Measurements from ENCODE around the gene MITD1. TPM values are rescaled to one million over a fixed set of nuclear protein-coding genes. Genes with fewer than 3 reads are reported as not detected.

Gene MITD1
- polyA plus RNA-seq, 1 donor from 2014 or later: 87.7 TPM

DNA sequence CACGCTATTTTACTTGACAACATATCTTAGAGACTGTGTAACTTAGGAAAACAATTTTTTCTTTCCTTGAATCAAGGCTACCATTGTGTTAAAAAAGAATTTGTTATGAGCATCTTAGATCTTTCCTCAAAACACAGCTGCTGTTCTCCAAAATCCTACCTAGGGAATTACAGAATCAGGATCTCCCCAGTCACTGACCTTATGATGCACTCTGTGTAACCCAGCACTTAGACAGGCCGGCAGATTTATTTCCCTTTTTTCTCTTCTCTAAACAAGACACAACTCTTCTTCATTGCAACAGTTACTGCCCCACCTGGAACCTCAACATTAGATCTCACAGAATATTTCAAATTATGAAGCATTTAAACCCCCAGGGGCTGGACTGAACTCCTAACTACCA, 52.9 kb downstream of the MITD1 start:
- H3K27ac ChIP-seq (ENCODE audit: low read length): no peak overlapping the region
- no peaks in the 10 kb centered on the region for H3K9me2 ChIP-seq (ENCODE audit: insufficient read depth, low read length)
- H4K20me1 ChIP-seq (ENCODE audit: insufficient read depth): no peaks in the 10 kb centered on the region
- H3K9ac ChIP-seq (ENCODE audit: low read length): no peak overlapping the region
- no peaks in the 10 kb centered on the region for H3K27me3 ChIP-seq (ENCODE audit: insufficient read depth, low read depth, low read length)
- H3K79me2 ChIP-seq (replicated peaks; ENCODE audit: insufficient read depth, low read length): no peaks in the 10 kb centered on the region
- no peak overlapping the region for H3K4me2 ChIP-seq (ENCODE audit: low read length)
- H3K4me3 ChIP-seq (ENCODE audit: low read length): no peak overlapping the region
- no peaks in the 10 kb centered on the region for H3K36me3 ChIP-seq (ENCODE audit: insufficient read depth, low read length)
- no peak overlapping the region for H2AFZ ChIP-seq (ENCODE audit: low read depth, low read length)
- H3F3A ChIP-seq (ENCODE audit: insufficient read depth, low read length, poor library complexity, severe bottlenecking): no peaks in the 10 kb centered on the region
- H3K9me3 ChIP-seq (ENCODE audit: low read length): peaks cover 2% of the 10 kb centered on the region
- no peak for TF ChIP-seq EP300 (conservative IDR thresholded peaks at IDR 0.05; ENCODE audit: poor library complexity, severe bottlenecking)
- TF ChIP-seq POLR2AphosphoS5 (IDR thresholded peaks at IDR 0.05): no peak
- no peak for TF ChIP-seq EZH2 (IDR thresholded peaks at IDR 0.05; ENCODE audit: borderline replicate concordance, insufficient read depth, low read length, poor library complexity, severe bottlenecking)
- no peak for TF ChIP-seq RAD21 (conservative IDR thresholded peaks at IDR 0.05)
- TF ChIP-seq MXI1 (conservative IDR thresholded peaks at IDR 0.05; ENCODE audit: poor library complexity, severe bottlenecking): no peak
- TF ChIP-seq, protein P1, sequence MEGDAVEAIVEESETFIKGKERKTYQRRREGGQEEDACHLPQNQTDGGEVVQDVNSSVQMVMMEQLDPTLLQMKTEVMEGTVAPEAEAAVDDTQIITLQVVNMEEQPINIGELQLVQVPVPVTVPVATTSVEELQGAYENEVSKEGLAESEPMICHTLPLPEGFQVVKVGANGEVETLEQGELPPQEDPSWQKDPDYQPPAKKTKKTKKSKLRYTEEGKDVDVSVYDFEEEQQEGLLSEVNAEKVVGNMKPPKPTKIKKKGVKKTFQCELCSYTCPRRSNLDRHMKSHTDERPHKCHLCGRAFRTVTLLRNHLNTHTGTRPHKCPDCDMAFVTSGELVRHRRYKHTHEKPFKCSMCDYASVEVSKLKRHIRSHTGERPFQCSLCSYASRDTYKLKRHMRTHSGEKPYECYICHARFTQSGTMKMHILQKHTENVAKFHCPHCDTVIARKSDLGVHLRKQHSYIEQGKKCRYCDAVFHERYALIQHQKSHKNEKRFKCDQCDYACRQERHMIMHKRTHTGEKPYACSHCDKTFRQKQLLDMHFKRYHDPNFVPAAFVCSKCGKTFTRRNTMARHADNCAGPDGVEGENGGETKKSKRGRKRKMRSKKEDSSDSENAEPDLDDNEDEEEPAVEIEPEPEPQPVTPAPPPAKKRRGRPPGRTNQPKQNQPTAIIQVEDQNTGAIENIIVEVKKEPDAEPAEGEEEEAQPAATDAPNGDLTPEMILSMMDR (IDR thresholded peaks at IDR 0.05; ENCODE audit: poor library complexity, severe bottlenecking): no peak
- no peak for TF ChIP-seq SMC3 (conservative IDR thresholded peaks at IDR 0.05; ENCODE audit: poor library complexity)
- TF ChIP-seq TAF1 (IDR thresholded peaks at IDR 0.05; ENCODE audit: low read depth): no peak
- TF ChIP-seq, protein P2, sequence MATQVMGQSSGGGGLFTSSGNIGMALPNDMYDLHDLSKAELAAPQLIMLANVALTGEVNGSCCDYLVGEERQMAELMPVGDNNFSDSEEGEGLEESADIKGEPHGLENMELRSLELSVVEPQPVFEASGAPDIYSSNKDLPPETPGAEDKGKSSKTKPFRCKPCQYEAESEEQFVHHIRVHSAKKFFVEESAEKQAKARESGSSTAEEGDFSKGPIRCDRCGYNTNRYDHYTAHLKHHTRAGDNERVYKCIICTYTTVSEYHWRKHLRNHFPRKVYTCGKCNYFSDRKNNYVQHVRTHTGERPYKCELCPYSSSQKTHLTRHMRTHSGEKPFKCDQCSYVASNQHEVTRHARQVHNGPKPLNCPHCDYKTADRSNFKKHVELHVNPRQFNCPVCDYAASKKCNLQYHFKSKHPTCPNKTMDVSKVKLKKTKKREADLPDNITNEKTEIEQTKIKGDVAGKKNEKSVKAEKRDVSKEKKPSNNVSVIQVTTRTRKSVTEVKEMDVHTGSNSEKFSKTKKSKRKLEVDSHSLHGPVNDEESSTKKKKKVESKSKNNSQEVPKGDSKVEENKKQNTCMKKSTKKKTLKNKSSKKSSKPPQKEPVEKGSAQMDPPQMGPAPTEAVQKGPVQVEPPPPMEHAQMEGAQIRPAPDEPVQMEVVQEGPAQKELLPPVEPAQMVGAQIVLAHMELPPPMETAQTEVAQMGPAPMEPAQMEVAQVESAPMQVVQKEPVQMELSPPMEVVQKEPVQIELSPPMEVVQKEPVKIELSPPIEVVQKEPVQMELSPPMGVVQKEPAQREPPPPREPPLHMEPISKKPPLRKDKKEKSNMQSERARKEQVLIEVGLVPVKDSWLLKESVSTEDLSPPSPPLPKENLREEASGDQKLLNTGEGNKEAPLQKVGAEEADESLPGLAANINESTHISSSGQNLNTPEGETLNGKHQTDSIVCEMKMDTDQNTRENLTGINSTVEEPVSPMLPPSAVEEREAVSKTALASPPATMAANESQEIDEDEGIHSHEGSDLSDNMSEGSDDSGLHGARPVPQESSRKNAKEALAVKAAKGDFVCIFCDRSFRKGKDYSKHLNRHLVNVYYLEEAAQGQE (IDR thresholded peaks at IDR 0.05; ENCODE audit: borderline replicate concordance): no peak

Small RNA genes within 50 kb of the gene (small RNA-seq; reads per million reads assigned to genes)
- 0 reads per million in 3 experiments for gene AC092587.1

Other genes with a start within 250 kb of the MITD1 start
- gene CRACDL, start 244.8 kb downstream of the MITD1 start, polyA plus RNA-seq: 0.85 and 1.6 TPM in 2 replicates
- 8.8 and 12.8 TPM in 2 replicates for gene C2orf15, start 39.4 kb downstream of the MITD1 start, polyA plus RNA-seq
- 8.0 and 12.5 TPM in 2 replicates for gene TSGA10, start 26.1 kb downstream of the MITD1 start, polyA plus RNA-seq
- 2.8 and 6.1 TPM in 2 replicates for gene LIPT1, start 26.1 kb downstream of the MITD1 start, polyA plus RNA-seq
- 43.1 and 49.0 TPM in 2 replicates for gene MRPL30, start 126 bp upstream of the MITD1 start, polyA plus RNA-seq
- not detected in 2 replicates for gene LYG2, start 74.6 kb upstream of the MITD1 start, polyA plus RNA-seq
- 2.8 and 6.8 TPM in 2 replicates for gene LYG1, start 120.1 kb upstream of the MITD1 start, polyA plus RNA-seq
- gene TXNDC9, start 155.3 kb upstream of the MITD1 start, polyA plus RNA-seq: 88.1 and 90.5 TPM in 2 replicates
- 8.0 and 12.6 TPM in 2 replicates for gene EIF5B, start 156.3 kb upstream of the MITD1 start, polyA plus RNA-seq